ENCODE data around the gene MGST2. TPM values are rescaled to one million over a fixed set of nuclear protein-coding genes. Genes with fewer than 3 reads are reported as not detected.

Gene MGST2
- total RNA-seq, 1 donor from 2014 or later, result 134 TPM

DNA sequence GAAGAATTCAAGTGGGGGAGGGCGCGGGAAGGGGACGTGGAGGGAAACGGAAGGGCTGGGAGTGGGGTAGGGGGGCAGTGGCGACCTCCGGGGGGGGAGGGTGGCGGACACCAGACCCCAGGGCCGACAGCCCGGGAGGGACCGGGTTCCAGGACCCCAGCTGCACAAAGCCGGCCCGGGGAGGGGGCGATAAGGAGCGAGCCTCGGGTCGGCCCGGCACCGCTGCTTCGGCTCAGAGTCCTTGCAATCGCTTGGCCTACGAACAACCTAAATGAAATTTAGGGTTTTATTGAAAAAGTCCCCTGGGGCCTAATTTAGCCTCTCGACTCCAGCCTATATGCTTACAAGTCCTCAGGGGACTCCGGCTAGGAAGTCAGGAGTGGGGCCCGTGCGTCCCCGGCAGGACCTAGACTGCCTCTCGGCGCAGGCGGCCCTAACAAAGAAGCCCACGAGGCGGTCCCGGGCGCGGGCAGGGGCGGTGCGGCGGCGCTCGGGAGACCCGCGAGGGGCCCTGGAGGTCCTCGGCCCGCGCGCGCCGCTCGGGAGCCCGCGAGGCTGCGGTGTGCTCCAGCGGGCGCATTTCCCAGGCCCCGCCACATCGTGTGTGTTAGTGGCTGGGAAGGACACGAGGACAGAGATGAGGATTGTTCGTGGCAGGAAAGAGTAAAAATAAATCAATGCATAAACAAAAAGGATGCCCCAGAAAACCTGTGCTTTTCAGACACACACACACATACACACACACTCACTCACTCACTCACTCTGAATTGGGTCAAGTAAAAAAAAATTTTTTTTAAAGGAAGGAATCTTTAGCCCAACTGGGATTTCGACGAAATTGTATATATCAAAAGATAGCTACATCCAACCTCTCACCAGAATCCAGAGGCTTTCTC lies 70.0 kb downstream of the MGST2 start:
- H3K27ac ChIP-seq (replicated peaks), result peak overlapping the region; percentile 77
- peak; percentile 35 for DNase-seq
- H3K9me3 ChIP-seq (replicated peaks), result no peaks in the 10 kb centered on the region
- TF ChIP-seq, protein P1, sequence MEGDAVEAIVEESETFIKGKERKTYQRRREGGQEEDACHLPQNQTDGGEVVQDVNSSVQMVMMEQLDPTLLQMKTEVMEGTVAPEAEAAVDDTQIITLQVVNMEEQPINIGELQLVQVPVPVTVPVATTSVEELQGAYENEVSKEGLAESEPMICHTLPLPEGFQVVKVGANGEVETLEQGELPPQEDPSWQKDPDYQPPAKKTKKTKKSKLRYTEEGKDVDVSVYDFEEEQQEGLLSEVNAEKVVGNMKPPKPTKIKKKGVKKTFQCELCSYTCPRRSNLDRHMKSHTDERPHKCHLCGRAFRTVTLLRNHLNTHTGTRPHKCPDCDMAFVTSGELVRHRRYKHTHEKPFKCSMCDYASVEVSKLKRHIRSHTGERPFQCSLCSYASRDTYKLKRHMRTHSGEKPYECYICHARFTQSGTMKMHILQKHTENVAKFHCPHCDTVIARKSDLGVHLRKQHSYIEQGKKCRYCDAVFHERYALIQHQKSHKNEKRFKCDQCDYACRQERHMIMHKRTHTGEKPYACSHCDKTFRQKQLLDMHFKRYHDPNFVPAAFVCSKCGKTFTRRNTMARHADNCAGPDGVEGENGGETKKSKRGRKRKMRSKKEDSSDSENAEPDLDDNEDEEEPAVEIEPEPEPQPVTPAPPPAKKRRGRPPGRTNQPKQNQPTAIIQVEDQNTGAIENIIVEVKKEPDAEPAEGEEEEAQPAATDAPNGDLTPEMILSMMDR (IDR thresholded peaks at IDR 0.05; ENCODE audit: borderline replicate concordance), result no peak
- peaks cover 66% of the 10 kb centered on the region for H3K4me1 ChIP-seq
- no peaks in the 10 kb centered on the region for H3K27me3 ChIP-seq (ENCODE audit: low read depth)
- peak overlapping the region; percentile 66 for H3K4me3 ChIP-seq
- intact Hi-C loops (cut with micrococcal nuclease), result loop anchor here (10.0 kb wide), 1 partner anchor 519 kb away; no protein-coding TSS in a partner anchor
- H3K36me3 ChIP-seq, result no peaks in the 10 kb centered on the region

- Histone ChIP-seq H3K9me3 (replicated peaks) (no peaks in the 10 kb centered on the region), H3K27ac (replicated peaks) (peak overlapping the region; percentile 77), H3K4me1 (peaks cover 72% of the 10 kb centered on the region), H3K36me3 (no peaks in the 10 kb centered on the region), H3K4me3 (no peak overlapping the region), H3K27me3 (ENCODE audit: low read depth) (no peaks in the 10 kb centered on the region)
- intact Hi-C loops (cut with micrococcal nuclease), result loop anchor here (10.0 kb wide), 1 partner anchor 519 kb away; no protein-coding TSS in a partner anchor
- TF ChIP-seq, protein P1 (IDR thresholded peaks at IDR 0.05; ENCODE audit: borderline replicate concordance), result no peak
- DNase-seq, result no peak
Observed at GRCh38 chr4:139736274-139736660, 70.6 kb downstream of the MGST2 start.

DNA sequence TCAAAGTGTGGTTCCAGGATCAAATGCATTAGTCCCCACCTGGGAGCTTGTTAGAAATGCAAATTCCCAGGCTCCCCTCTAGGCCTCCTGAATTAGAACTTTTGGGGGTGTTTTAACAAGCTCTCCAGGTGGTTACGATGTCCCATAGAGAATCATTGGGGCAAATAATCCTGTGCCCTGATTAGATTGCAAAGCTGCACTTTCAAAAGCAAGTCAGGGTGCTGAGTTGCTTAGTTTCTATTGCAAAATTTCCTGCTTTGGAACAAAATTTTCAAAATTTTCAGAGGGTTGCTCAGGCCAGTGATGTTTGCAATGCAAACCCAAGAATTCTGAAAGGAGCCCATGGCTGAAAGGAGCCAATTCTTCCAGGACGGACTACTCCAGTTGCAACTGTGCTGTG lies 71.0 kb downstream of the MGST2 start:
- TF ChIP-seq, protein P1 (IDR thresholded peaks at IDR 0.05; ENCODE audit: borderline replicate concordance), result no peak
- intact Hi-C loops (cut with micrococcal nuclease), result loop anchor here (10.0 kb wide), 1 partner anchor 518 kb away; no protein-coding TSS in a partner anchor
- no peaks in the 10 kb centered on the region for H3K27me3 ChIP-seq (ENCODE audit: low read depth)
- H3K4me1 ChIP-seq, result peaks cover 74% of the 10 kb centered on the region
- H3K4me3 ChIP-seq, result no peak overlapping the region
- H3K36me3 ChIP-seq, result no peaks in the 10 kb centered on the region
- no peak for DNase-seq
- no peaks in the 10 kb centered on the region for H3K9me3 ChIP-seq (replicated peaks)
- H3K27ac ChIP-seq (replicated peaks), result peak overlapping the region; percentile 77

GRCh38 chr4:139738846-139739613 lies 73.4 kb downstream of the MGST2 start:
- Histone ChIP-seq H3K27ac (replicated peaks) (peak overlapping the region; percentile 90), H3K9me3 (replicated peaks) (no peaks in the 10 kb centered on the region), H3K4me3 (no peak overlapping the region), H3K27me3 (ENCODE audit: low read depth) (no peaks in the 10 kb centered on the region), H3K36me3 (no peaks in the 10 kb centered on the region), H3K4me1 (peaks cover 73% of the 10 kb centered on the region)
- TF ChIP-seq, protein P1 (IDR thresholded peaks at IDR 0.05; ENCODE audit: borderline replicate concordance), result no peak
- intact Hi-C loops (cut with micrococcal nuclease), result loop anchor here (10.0 kb wide), 1 partner anchor 516 kb away; no protein-coding TSS in a partner anchor
- DNase-seq, result no peak

DNA sequence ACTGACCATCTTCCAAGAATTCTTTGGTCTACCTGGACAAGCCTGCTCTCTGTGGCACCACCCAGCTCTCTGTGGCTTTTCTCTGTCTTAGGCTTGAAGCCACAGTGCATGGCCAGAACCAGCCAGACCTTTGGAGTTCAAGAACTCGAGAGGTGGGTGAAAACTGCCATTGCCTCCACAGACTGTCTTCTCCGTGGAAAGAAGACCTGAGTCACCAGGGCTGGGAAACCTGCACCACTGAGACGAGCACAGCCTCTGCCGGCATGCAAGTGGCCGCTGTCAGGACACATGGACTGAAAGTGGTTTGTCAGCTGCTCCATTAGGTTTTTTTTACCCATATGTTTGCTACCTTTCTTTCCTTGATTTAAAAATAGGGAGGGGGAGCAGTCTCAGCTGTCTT lies 74.5 kb downstream of the MGST2 start:
- Histone ChIP-seq H3K27ac (replicated peaks) (peak overlapping the region; percentile 90), H3K36me3 (no peaks in the 10 kb centered on the region), H3K9me3 (replicated peaks) (no peaks in the 10 kb centered on the region), H3K27me3 (ENCODE audit: low read depth) (no peaks in the 10 kb centered on the region), H3K4me1 (peaks cover 66% of the 10 kb centered on the region), H3K4me3 (peak overlapping the region; percentile 36)
- intact Hi-C loops (cut with micrococcal nuclease), result no loop called here
- DNase-seq, result no peak
- TF ChIP-seq, protein P1 (IDR thresholded peaks at IDR 0.05; ENCODE audit: borderline replicate concordance), result no peak
